H9 (cell line): ENCODE data around the gene AGXT. TPM values are rescaled to one million over a fixed set of nuclear protein-coding genes. Genes with fewer than 3 reads are reported as not detected.

ENCODE experiments used
- DNase-seq: peaks from one replicate; pipeline ENCODE4 v3.0.0-alpha.2; 2017
- H2AFZ ChIP-seq: one replicate; pipeline ENCODE4 v1.6.1; 2013; ENCODE audit warnings: mild to moderate bottlenecking, low read length, control low read depth, moderate library complexity
- H2AK5ac ChIP-seq: 2 replicates; pipeline ENCODE4 v1.6.1; 2013; ENCODE audit warnings: low read length, control low read depth, mixed read lengths; ENCODE audit not compliant: insufficient read length
- H2BK120ac ChIP-seq: one replicate; pipeline ENCODE4 v1.6.1; 2013; ENCODE audit warnings: low read depth, mild to moderate bottlenecking, low read length, control low read depth, inconsistent platforms; ENCODE audit not compliant: poor library complexity, severe bottlenecking
- H2BK12ac ChIP-seq: 2 replicates; pipeline ENCODE4 v1.6.1; 2013; ENCODE audit warnings: low read length, control low read depth, mixed read lengths, low read depth; ENCODE audit not compliant: insufficient read length
- H2BK15ac ChIP-seq: 2 replicates; pipeline ENCODE4 v1.6.1; 2013; ENCODE audit warnings: low read depth, low read length, control low read depth
- H2BK20ac ChIP-seq: one replicate; pipeline ENCODE4 v1.6.1; 2013; ENCODE audit warnings: low read depth, mild to moderate bottlenecking, low read length, control low read depth, inconsistent platforms; ENCODE audit not compliant: poor library complexity, severe bottlenecking
- H2BK5ac ChIP-seq: 2 replicates; pipeline ENCODE4 v1.6.1; 2013; ENCODE audit warnings: low read length, control low read depth, mixed read lengths; ENCODE audit not compliant: insufficient read length
- H3K14ac ChIP-seq: 2 replicates; pipeline ENCODE4 v1.6.1; 2013; ENCODE audit warnings: low read length, control low read depth; ENCODE audit not compliant: insufficient read depth
- H3K18ac ChIP-seq: 2 replicates; pipeline ENCODE4 v1.6.1; 2013; ENCODE audit warnings: low read depth, mild to moderate bottlenecking, mixed read lengths, low read length, control low read depth; ENCODE audit not compliant: insufficient read length
- H3K23ac ChIP-seq: 2 replicates; pipeline ENCODE4 v1.6.1; 2013; ENCODE audit warnings: low read length, control low read depth, mixed read lengths, low read depth; ENCODE audit not compliant: insufficient read length
- H3K23me2 ChIP-seq: 2 replicates; pipeline ENCODE4 v1.6.1; 2013; ENCODE audit warnings: low read depth, mild to moderate bottlenecking, mixed read lengths, low read length, control low read depth; ENCODE audit not compliant: insufficient read length, poor library complexity, severe bottlenecking
- H3K27ac ChIP-seq: 2 replicates; pipeline ENCODE4 v1.5.1; 2013; ENCODE audit warnings: low read length, control low read depth, mixed read lengths, low read depth; ENCODE audit not compliant: insufficient read length
- H3K27me3 ChIP-seq: 2 replicates; pipeline ENCODE4 v1.6.1; 2013; ENCODE audit warnings: low read length, control low read depth, inconsistent platforms; ENCODE audit not compliant: insufficient read depth
- H3K4ac ChIP-seq: 2 replicates; pipeline ENCODE4 v1.6.1; 2013; ENCODE audit warnings: low read depth, mild to moderate bottlenecking, control low read depth, inconsistent platforms, low read length, moderate library complexity
- H3K4me1 ChIP-seq: 2 replicates; pipeline ENCODE4 v1.6.1; 2013; ENCODE audit warnings: low read length, control low read depth, inconsistent platforms; ENCODE audit not compliant: insufficient read depth
- H3K4me2 ChIP-seq: 2 replicates; pipeline ENCODE4 v1.6.1; 2013; ENCODE audit warnings: low read length, control low read depth, mixed read lengths; ENCODE audit not compliant: insufficient read length, insufficient read depth
- H3K56ac ChIP-seq: 2 replicates; pipeline ENCODE4 v1.6.1; 2013; ENCODE audit warnings: low read depth, mild to moderate bottlenecking, mixed read lengths, low read length, control low read depth; ENCODE audit not compliant: insufficient read length
- H3K79me1 ChIP-seq: 2 replicates; pipeline ENCODE4 v1.6.1; 2013; ENCODE audit warnings: low read depth, mild to moderate bottlenecking, moderate library complexity, low read length, control low read depth, inconsistent platforms; ENCODE audit not compliant: insufficient read depth, poor library complexity, severe bottlenecking
- H3K79me2 ChIP-seq: 2 replicates; pipeline ENCODE4 v1.6.1; 2013; ENCODE audit warnings: low read length, control low read depth, inconsistent platforms; ENCODE audit not compliant: insufficient read depth
- H3K9ac ChIP-seq: 2 replicates; pipeline ENCODE4 v1.6.1; 2013; ENCODE audit warnings: low read length, control low read depth, mixed read lengths; ENCODE audit not compliant: insufficient read length; ENCODE audit errors: extremely low read depth
- H3K9me3 ChIP-seq: one replicate; pipeline ENCODE4 v1.6.1; 2013; ENCODE audit warnings: low read depth, low read length, inconsistent platforms; ENCODE audit not compliant: control insufficient read depth
- H3T11ph ChIP-seq: one replicate; pipeline ENCODE4 v1.6.1; 2013; ENCODE audit warnings: mild to moderate bottlenecking, low read length, control low read depth, inconsistent platforms
- H4K20me1 ChIP-seq: one replicate; pipeline ENCODE4 v1.6.1; 2013; ENCODE audit not compliant: control insufficient read depth, insufficient read length, insufficient read depth
- H4K5ac ChIP-seq: 2 replicates; pipeline ENCODE4 v1.6.1; 2013; ENCODE audit warnings: low read depth, mild to moderate bottlenecking, mixed read lengths, low read length, control low read depth; ENCODE audit not compliant: insufficient read length
- H4K8ac ChIP-seq: replicated peaks from 2 replicates; pipeline ENCODE4 v1.6.1; 2013; ENCODE audit warnings: low read length, control low read depth, mixed read lengths, low read depth; ENCODE audit not compliant: insufficient read length
- H4K91ac ChIP-seq: 2 replicates; pipeline ENCODE4 v1.6.1; 2013; ENCODE audit warnings: low read depth, mild to moderate bottlenecking, moderate library complexity, mixed read lengths, low read length, control low read depth; ENCODE audit not compliant: insufficient read length
- H3K27ac Mint-ChIP-seq, 3 experiments: 2 replicates in 2 of 3; 3 replicates in 1 of 3; pipeline ENCODE4 v1.8.0; 2020 to 2021; ENCODE audit warnings: mixed read lengths in 3 of 3, mild to moderate bottlenecking in 1 of 3, moderate library complexity in 1 of 3
- H3K27me3 Mint-ChIP-seq: 2 replicates; pipeline ENCODE4 v1.8.0; 2021; ENCODE audit warnings: low read depth, mild to moderate bottlenecking, moderate library complexity, mixed read lengths
- H3K36me3 Mint-ChIP-seq, 3 experiments: 2 replicates in 2 of 3; 3 replicates in 1 of 3; pipeline ENCODE4 v1.8.0; 2020 to 2021; ENCODE audit warnings: low read depth in 3 of 3, mixed read lengths in 3 of 3; ENCODE audit not compliant: insufficient read depth in 1 of 3
- H3K4me1 Mint-ChIP-seq, 2 experiments: 2 replicates each; pipeline ENCODE4 v1.8.0; 2020; ENCODE audit warnings: mixed read lengths in 2 of 2
- H3K4me3 Mint-ChIP-seq, 2 experiments: 2 replicates in 1 of 2; 3 replicates in 1 of 2; pipeline ENCODE4 v1.8.0; 2020 to 2021; ENCODE audit warnings: mild to moderate bottlenecking in 2 of 2, mixed read lengths in 2 of 2, moderate library complexity in 1 of 2
- H3K9me3 Mint-ChIP-seq, 2 experiments: 2 replicates in 1 of 2; 3 replicates in 1 of 2; pipeline ENCODE4 v1.8.0; 2020; ENCODE audit warnings: mild to moderate bottlenecking in 2 of 2, mixed read lengths in 2 of 2, moderate library complexity in 1 of 2
- WGBS: extraction: QIAGEN DNeasy Blood & Tissue Kit; methylation state at CpG from one replicate; pipeline ENCODE4 v1.1.7; 2013; ENCODE audit warnings: missing lambda C conversion rate, low lambda C conversion rate, mixed read lengths; ENCODE audit not compliant: insufficient read length; ENCODE audit errors: extremely low coverage; 5-methylcytosine and 5-hydroxymethylcytosine counted together
- total RNA-seq: library from RNA; stranded (reverse); gene quantifications from 2 replicates; pipeline ENCODE4 v1.2.1, GENCODE V29; 2021
- TF ChIP-seq, protein P1 (sequence below): fragments of 200-600 bp; sonication (generic); conservative IDR thresholded peaks from 3 replicates; pipeline ENCODE4 v1.8.0; 2021; ENCODE audit warnings: antibody characterized with exemption, mild to moderate bottlenecking

The AGXT gene
- total RNA-seq, 1 experiment from 2014 or later = not detected

DNA sequence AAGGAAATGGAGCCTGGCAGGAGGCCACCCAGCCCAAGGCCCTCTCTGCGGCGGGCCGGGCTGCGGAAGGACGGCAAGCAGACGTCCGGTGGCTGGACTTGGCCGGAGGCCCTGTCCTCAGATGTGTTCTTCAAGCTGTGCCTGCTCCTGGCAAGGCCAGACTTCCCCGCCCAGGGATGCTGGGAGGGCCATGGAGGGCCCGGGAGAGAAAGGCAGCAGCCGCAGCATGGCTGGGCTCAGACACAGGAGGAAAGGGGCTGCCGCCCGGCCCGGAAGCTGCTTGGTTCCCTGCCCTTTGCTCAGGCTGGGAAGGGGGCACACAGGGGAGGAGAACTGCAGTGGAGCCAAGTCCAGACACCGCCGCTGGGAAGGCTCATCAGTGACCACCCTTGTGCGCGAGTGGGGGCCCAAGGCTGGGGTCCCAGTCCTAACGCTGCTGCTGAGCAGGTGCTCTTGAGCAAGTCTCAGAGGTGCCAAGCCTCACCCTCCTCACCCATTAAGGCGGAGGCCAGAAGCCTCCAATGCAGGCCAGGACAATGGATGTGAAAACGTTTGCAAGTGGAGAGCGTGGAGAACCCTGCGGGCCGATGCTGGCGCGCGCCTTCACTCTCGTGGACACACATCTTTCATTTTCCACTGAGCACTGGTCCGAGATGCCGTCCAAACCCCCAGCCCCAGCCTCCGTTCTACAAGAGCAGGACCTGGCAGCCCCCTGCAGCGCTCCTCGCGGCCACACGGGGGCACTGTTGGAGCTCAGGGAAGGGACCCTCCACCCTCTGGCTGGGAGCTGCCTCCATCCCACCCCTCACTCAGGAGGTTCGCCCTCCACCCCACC lies 45.4 kb downstream of the AGXT start:
- no peaks in the 10 kb centered on the region for H3K79me1 ChIP-seq
- no peaks in the 10 kb centered on the region for H3K79me2 ChIP-seq
- peaks cover 2 to 6% of the 10 kb centered on the region in 2 experiments; a peak in 2 of 4 replicates for H3K4me1 Mint-ChIP-seq
- H2AFZ ChIP-seq = no peak overlapping the region
- H4K20me1 ChIP-seq = no peaks in the 10 kb centered on the region
- H3K27me3 ChIP-seq = no peaks in the 10 kb centered on the region
- no peak overlapping the region for H4K91ac ChIP-seq
- no peak overlapping the region for H2AK5ac ChIP-seq
- no peak overlapping the region for H2BK15ac ChIP-seq
- no peak overlapping the region for H3K9ac ChIP-seq
- H3K14ac ChIP-seq = no peak overlapping the region
- H3K23me2 ChIP-seq = no peaks in the 10 kb centered on the region
- H4K8ac ChIP-seq = no peak overlapping the region
- no CpG with 5 or more reads among the region's 36 CpGs for WGBS
- peak overlapping the region in 1 of 2 experiments; percentile 23; a peak in 1 of 5 replicates for H3K4me3 Mint-ChIP-seq
- no peak overlapping the region for H2BK12ac ChIP-seq
- H2BK20ac ChIP-seq = no peak overlapping the region
- no peak overlapping the region for H3K23ac ChIP-seq
- H3K27ac Mint-ChIP-seq = no peak overlapping the region
- no peak overlapping the region for H4K5ac ChIP-seq
- TF ChIP-seq, protein P1, sequence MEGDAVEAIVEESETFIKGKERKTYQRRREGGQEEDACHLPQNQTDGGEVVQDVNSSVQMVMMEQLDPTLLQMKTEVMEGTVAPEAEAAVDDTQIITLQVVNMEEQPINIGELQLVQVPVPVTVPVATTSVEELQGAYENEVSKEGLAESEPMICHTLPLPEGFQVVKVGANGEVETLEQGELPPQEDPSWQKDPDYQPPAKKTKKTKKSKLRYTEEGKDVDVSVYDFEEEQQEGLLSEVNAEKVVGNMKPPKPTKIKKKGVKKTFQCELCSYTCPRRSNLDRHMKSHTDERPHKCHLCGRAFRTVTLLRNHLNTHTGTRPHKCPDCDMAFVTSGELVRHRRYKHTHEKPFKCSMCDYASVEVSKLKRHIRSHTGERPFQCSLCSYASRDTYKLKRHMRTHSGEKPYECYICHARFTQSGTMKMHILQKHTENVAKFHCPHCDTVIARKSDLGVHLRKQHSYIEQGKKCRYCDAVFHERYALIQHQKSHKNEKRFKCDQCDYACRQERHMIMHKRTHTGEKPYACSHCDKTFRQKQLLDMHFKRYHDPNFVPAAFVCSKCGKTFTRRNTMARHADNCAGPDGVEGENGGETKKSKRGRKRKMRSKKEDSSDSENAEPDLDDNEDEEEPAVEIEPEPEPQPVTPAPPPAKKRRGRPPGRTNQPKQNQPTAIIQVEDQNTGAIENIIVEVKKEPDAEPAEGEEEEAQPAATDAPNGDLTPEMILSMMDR = peak; percentile 99
- peaks cover 18% of the 10 kb centered on the region for H3K27me3 Mint-ChIP-seq
- H3K18ac ChIP-seq = no peak overlapping the region
- no peak overlapping the region for H2BK120ac ChIP-seq
- no peak overlapping the region for H3K56ac ChIP-seq
- H3K4me1 ChIP-seq = no peaks in the 10 kb centered on the region
- no peaks in the 10 kb centered on the region for H3K9me3 ChIP-seq
- H3K36me3 Mint-ChIP-seq = no peaks in the 10 kb centered on the region
- no peak overlapping the region for H2BK5ac ChIP-seq
- no peak overlapping the region for H3K27ac ChIP-seq
- DNase-seq = peak; percentile 87
- H3K4ac ChIP-seq = no peak overlapping the region
- no peaks in the 10 kb centered on the region for H3K9me3 Mint-ChIP-seq
- H3K4me2 ChIP-seq = no peak overlapping the region
- no peak overlapping the region for H3T11ph ChIP-seq
